GM06990 (cell line): ENCODE results near the gene RGS7.

Source experiments
- DNase-seq: peaks from one replicate; pipeline ENCODE4 v3.0.0-alpha.2; 2011; ENCODE audit not compliant: insufficient read length; ENCODE audit errors: extremely low read depth
- H3K27me3 ChIP-seq: replicated peaks from 2 replicates; pipeline ENCODE4 v1.6.0; 2011; ENCODE audit warnings: low read length; ENCODE audit not compliant: control insufficient read depth, insufficient read depth
- H3K36me3 ChIP-seq: 2 replicates; pipeline ENCODE4 v1.5.1; 2011; ENCODE audit warnings: low read length; ENCODE audit not compliant: control insufficient read depth, insufficient read depth
- H3K4me3 ChIP-seq: replicated peaks from 2 replicates; pipeline ENCODE4 v1.5.1; 2011; ENCODE audit warnings: low read depth, mild to moderate bottlenecking, control low read depth, low read length
- TF ChIP-seq, protein P1 (sequence below): IDR thresholded peaks from 2 replicates; pipeline ENCODE4 v1.5.1; 2011; ENCODE audit warnings: low read length, control low read depth, mild to moderate bottlenecking, inconsistent platforms; ENCODE audit not compliant: insufficient read depth, poor library complexity, severe bottlenecking

RGS7 gene

DNA sequence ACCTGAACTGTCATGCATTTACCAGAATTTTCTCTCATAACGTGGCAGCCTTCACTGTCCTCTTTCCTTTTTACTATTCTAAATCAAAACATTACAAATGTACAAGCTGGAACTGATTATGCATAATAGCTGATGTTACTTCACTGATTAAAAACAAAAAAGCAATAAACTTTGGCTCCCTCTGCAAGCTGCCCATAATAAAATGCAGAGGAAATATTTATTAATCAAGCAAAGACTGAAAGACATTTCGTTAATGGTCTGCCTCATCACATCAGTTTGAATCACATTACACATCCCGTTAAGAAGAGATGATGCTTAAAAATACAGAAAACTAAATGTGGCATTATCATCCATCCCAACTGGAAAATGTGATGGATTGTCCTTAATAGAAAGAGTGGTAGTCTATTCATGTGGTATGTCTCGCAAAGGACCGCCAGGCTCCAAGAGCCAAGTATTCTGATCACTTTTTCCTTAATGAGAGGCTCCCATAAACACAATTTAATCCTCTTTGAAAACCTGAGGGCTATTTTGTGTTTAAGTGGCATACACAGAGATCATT is 225.3 kb downstream of the RGS7 start:
- H3K36me3 ChIP-seq = no peaks in the 10 kb centered on the region
- no peak overlapping the region for H3K4me3 ChIP-seq
- DNase-seq = no peak
- H3K27me3 ChIP-seq = no peaks in the 10 kb centered on the region
- TF ChIP-seq, protein P1, sequence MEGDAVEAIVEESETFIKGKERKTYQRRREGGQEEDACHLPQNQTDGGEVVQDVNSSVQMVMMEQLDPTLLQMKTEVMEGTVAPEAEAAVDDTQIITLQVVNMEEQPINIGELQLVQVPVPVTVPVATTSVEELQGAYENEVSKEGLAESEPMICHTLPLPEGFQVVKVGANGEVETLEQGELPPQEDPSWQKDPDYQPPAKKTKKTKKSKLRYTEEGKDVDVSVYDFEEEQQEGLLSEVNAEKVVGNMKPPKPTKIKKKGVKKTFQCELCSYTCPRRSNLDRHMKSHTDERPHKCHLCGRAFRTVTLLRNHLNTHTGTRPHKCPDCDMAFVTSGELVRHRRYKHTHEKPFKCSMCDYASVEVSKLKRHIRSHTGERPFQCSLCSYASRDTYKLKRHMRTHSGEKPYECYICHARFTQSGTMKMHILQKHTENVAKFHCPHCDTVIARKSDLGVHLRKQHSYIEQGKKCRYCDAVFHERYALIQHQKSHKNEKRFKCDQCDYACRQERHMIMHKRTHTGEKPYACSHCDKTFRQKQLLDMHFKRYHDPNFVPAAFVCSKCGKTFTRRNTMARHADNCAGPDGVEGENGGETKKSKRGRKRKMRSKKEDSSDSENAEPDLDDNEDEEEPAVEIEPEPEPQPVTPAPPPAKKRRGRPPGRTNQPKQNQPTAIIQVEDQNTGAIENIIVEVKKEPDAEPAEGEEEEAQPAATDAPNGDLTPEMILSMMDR = no peak

DNA sequence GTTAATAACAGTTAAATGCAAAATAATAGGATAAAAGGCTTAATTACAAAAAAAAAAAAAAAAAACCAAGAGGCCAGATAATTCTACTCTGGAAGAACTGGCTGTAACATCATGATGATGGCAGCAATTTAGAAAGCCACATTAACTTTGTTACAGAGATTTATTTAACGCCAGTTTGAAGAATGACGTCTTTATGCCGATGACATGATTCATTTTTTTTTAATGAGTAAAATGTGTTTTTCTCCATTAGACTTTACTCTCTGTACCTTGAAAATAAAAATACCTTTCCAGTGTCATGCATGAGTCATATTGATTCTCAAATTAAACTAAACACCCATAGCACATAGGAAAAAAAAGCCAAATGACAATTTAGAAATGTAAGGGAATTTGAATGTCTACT is 226.1 kb downstream of the RGS7 start:
- DNase-seq = no peak
- no peaks in the 10 kb centered on the region for H3K27me3 ChIP-seq
- TF ChIP-seq, protein P1 = no peak
- H3K36me3 ChIP-seq = no peaks in the 10 kb centered on the region
- no peak overlapping the region for H3K4me3 ChIP-seq

DNA sequence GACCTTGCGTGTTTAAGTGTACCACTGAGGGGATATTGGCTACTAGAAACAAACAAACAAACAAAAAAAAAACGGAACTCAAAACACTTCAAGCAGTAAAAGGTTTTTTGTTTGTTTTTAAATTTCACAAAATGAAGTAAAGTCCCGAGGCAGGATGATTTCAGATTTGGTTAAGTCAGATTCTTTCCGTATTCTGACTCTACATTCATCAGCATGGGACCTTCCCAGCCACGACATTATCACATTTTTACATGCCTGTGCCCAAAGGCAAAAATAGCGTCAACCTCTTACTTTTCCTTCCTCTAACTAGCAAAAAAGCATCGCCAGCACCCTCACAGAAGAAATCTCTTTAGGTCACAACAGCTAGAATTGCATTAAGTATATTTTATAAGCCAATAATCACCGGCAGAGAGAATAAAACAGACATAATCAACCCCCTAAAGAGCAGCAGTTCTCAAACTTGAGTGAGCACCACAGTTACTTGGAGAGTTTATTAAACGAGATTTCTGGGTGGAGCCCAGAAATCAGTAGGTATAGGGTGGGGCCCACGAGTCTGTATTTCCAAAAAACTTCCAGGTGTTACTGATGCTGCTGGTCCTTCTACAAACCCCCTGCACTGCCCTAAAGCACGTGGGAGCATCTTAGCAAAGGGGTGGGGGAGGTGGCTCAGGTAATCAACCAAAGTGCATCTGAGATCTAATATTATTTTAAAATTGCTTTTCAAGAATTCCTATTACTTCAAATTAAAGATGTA is 227.6 kb downstream of the RGS7 start:
- TF ChIP-seq, protein P1 = no peak
- no peaks in the 10 kb centered on the region for H3K36me3 ChIP-seq
- DNase-seq = no peak
- no peak overlapping the region for H3K4me3 ChIP-seq
- no peaks in the 10 kb centered on the region for H3K27me3 ChIP-seq

DNA sequence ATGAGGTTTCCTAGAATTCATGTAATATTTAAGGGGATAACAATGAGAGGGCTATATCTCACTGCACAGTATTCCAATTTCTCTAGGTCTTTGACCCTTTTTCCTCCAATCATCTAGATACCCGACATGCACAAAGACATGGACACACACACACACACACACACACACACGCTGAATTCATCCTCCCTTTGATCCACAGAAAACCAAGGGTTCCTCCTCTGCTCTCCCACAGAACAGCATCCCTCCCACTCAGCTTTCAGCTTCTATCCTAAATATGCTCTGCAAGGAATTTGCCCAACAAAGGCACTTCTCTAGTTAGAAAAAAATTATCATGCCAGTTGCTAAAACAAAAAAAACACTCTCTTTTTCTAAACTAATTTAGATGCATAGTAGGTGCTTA is 231.7 kb downstream of the RGS7 start:
- no peaks in the 10 kb centered on the region for H3K36me3 ChIP-seq
- DNase-seq = no peak
- no peaks in the 10 kb centered on the region for H3K27me3 ChIP-seq
- TF ChIP-seq, protein P1 = no peak
- H3K4me3 ChIP-seq = no peak overlapping the region

DNA sequence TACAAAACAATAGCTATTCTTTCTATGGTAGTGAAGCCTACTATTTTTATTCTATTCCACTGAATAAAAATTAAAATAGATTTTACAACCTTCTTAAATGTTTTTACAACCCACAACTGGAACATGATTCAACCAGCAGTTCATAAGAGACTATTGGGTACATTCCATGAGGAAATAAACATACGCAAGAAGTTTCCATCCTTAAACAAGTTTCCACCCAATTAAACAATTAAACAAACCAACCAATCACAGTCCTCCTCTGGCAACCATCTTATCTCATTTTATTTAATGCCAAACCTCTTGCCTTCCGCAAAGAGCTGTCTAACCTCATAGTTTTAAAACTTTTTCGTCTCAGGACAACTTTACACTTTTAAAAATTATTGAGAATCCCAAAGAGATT is 239.0 kb downstream of the RGS7 start:
- no peak overlapping the region for H3K4me3 ChIP-seq
- no peaks in the 10 kb centered on the region for H3K36me3 ChIP-seq
- TF ChIP-seq, protein P1 = no peak
- DNase-seq = no peak
- H3K27me3 ChIP-seq = no peaks in the 10 kb centered on the region
